ENCODE results near the gene IQSEC2.

DNA sequence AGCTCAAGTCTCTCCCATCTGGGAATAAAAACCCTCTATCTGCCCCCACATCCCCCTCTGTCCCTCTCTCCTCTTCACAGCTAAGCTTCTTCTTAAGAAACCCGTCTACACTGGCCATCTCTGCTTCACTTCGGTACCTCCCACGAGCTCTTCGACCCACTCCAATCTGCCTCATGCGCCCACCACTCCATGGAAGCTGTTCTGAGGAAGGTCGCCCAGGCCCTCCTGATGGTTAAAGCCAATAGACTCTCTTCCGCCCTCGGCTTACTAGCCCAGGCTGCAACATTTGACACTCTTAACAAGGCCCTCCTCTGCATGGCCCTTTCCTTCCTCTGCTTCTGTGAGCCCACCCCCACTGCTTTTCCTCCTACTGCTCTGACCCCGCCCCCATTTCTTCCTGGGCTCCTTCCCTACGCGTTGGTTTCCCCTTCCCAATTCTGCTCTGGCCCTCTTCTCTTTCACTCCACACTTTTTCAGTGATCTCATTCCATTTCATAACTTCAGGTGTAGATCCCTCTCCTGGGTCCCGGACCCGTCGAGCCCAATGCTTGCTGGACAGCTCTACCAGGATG lies 11.8 kb downstream of the IQSEC2 start:
- TF ChIP-seq CTCF (IDR thresholded peaks at IDR 0.05; ENCODE audit: poor library complexity), result no peak
- TF ChIP-seq EZH2phosphoT487 (IDR thresholded peaks at IDR 0.05; ENCODE audit: low read depth, severe bottlenecking, unreplicated experiment), result no peak
- TF ChIP-seq EZH2 (IDR thresholded peaks at IDR 0.05; ENCODE audit: borderline replicate concordance), result no peak

Data from hepatocyte (in vitro differentiated cells).